Breast epithelium (tissue), 3 donors: ENCODE results near the gene GALK1.

ENCODE experiments used
- POLR2A ChIP-seq: fragments of 450-650 bp; IDR thresholded peaks from one replicate; pipeline ENCODE4 v1.6.1; 2016; ENCODE audit warnings: antibody characterized with exemption, mild to moderate bottlenecking, moderate library complexity
- POLR2AphosphoS5 ChIP-seq, 3 donors: sonication (generic); formaldehyde crosslinking; IDR thresholded peaks; one replicate each; pipeline ENCODE4 v1.6.1; 2017; ENCODE audit warnings: antibody characterized with exemption in 3 of 3
- TF ChIP-seq, protein P1 (sequence below), 3 donors: fragments of 450-650 bp; IDR thresholded peaks; one replicate each; pipeline ENCODE4 v1.5.1; 2016 to 2017; ENCODE audit warnings: antibody characterized with exemption in 3 of 3, mild to moderate bottlenecking in 3 of 3, moderate library complexity in 3 of 3

DNA sequence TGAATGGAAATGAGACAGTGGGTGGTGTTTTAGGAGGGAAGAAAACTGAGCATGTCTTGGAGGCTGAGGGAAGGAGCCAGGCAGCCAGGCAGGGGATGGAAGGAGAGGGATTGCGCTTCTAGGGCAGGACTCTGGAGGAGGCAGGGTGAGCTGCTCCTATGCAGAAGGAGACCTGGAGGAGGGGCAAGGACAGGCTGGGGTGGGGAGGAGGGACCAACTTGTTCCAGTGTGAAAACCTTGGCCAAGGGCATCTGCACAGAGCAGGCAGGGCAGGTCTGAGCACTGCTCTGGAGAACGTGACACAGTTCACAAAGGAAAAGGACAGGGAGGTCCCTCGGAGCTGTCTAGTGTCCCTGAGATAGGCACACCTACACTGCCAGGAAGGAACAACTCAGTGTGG, 5.5 kb downstream of the GALK1 start:
- no peak for TF ChIP-seq POLR2A
- TF ChIP-seq, protein P1, sequence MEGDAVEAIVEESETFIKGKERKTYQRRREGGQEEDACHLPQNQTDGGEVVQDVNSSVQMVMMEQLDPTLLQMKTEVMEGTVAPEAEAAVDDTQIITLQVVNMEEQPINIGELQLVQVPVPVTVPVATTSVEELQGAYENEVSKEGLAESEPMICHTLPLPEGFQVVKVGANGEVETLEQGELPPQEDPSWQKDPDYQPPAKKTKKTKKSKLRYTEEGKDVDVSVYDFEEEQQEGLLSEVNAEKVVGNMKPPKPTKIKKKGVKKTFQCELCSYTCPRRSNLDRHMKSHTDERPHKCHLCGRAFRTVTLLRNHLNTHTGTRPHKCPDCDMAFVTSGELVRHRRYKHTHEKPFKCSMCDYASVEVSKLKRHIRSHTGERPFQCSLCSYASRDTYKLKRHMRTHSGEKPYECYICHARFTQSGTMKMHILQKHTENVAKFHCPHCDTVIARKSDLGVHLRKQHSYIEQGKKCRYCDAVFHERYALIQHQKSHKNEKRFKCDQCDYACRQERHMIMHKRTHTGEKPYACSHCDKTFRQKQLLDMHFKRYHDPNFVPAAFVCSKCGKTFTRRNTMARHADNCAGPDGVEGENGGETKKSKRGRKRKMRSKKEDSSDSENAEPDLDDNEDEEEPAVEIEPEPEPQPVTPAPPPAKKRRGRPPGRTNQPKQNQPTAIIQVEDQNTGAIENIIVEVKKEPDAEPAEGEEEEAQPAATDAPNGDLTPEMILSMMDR (IDR thresholded peaks at IDR 0.05): no peak
- TF ChIP-seq POLR2AphosphoS5 (IDR thresholded peaks at IDR 0.05): no peak
